Left cardiac atrium (tissue), 4 donors: Measurements from ENCODE around the gene DPYD. TPM values are rescaled to one million over a fixed set of nuclear protein-coding genes. Genes with fewer than 3 reads are reported as not detected.

ENCODE experiments used
- ATAC-seq, 2 donors: fragments of 200-7000 bp; cut with Tn5 transposase; one replicate each; pipeline ENCODE4 v1.9.1; 2020; ENCODE audit warnings: mild to moderate bottlenecking in 2 of 2, moderate library complexity in 2 of 2
- DNase-seq: peaks from one replicate; pipeline ENCODE4 v3.0.0-alpha.2; 2020
- intact Hi-C, 2 donors: fragments of 100-400 bp; cut with DNase I; formaldehyde crosslinking; loops; one replicate each; pipeline versions ENCODE4 v1.14.1 to v1.15.1; 2022 to 2023
- total RNA-seq, 2 donors: library from RNA; stranded (reverse); fragmentation: NEBNext Ultra II Directional; extraction: Animal tissue kit (Norgen Biotek cat#: 25700); gene quantifications; one replicate each; pipeline ENCODE4 v1.2.1, GENCODE V29; 2021
- donor health status: DM: no; HTN: yes; CAD: no.
- donor health status: DM: no; HTN: yes; CAD: no; lungs with severe emphysema.
- donor health status: DM: yes; HTN: yes; CAD: no.
- donor health status: Dilated cardiomyopathy.

The DPYD gene
- total RNA-seq, 2 donors from 2014 or later: 16.7 to 22.8 TPM

DNA sequence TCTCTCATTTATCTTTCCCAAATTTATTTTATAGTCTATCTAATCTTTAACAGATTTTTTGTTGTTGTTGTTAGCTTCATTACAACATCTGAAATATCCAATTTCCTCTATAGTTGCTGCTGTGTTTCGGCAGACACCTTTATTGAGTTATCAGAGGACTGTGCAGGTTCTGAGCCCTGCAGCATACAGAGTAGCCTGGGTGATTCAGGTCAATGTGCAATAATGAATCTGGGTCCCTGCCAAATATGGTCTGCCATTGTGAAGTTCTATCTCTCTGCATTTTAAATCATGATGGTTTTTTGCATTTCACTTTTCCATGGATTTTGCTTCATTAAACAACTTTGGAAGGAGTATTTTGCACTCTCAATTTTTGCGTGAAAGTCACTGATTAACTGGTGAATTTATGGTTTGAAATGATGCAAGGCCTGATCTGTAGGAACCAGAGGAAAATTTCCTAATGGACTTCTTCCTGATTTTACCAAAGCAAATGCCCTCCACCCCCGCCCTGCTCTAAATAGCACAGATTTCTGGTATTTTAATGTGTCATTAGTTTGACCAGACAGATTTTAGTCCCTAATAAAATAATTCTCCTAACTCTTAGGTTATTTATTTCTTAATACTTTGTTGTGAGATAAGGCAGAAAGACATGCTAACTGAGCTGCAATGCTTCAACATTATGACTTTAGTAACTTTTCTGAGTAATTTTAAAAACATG, 797.0 kb downstream of the DPYD start:
- ATAC-seq: no peak
- intact Hi-C loops: no loop called here
- DNase-seq: no peak

- DNase-seq: no peak
- intact Hi-C loops: no loop called here
- ATAC-seq: no peak
Observed at GRCh38 chr1:97120806-97121205, 800.0 kb downstream of the DPYD start.

DNA sequence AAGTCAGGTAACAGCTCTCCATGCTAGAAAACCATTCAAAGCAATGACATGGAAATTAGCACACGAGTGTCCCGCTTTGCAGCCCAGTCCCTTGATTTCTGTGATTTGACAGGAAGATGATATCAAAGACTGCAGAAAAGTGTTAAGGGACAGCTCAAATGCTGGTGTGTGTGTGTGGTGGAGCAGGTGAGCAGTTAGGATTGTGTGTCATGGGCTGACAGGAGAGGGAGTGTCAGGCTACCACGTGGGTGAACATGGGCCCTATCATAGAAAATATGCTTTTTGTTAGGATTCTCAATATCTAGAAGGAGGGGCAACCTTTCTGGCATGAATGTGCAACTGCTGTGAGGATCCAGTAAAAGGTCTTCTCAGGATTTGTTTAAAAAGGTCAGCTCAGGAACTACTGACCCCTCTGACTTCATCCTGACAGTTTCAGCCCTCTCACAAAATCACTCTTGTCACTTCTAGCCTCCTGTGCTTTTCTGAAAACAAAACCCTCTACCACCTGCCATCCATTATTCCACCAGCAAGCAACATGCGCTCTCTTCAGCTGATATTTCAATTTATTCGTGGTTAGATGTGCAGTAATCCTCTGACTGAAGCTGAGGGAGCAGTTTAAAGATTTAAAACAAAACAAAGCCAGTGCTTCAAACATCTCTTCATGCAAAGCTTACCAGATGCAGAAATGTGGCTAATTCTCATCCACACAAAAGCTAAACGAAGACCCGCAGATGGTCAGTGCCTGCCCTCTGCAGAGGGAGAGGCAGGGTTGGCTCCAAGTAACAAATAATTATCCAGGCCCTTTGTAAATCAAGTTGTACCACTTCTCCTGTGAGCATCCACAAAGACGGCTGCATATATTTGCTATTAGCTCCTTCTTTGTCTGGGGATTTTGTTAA, 801.3 kb downstream of the DPYD start:
- DNase-seq (no peak), ATAC-seq (no peak)
- intact Hi-C loops: no loop called here

- no peak for ATAC-seq
Observed at GRCh38 chr1:97114842-97115241, 806.0 kb downstream of the DPYD start.

GRCh38 chr1:97112442-97112841, 808.4 kb downstream of the DPYD start:
- intact Hi-C loops: no loop called here
- no peak for DNase-seq
- ATAC-seq: no peak

More at GRCh38 chr1:97114842-97115241, 806.0 kb downstream of the DPYD start:
- no peak for DNase-seq
- intact Hi-C loops: no loop called here

DNA sequence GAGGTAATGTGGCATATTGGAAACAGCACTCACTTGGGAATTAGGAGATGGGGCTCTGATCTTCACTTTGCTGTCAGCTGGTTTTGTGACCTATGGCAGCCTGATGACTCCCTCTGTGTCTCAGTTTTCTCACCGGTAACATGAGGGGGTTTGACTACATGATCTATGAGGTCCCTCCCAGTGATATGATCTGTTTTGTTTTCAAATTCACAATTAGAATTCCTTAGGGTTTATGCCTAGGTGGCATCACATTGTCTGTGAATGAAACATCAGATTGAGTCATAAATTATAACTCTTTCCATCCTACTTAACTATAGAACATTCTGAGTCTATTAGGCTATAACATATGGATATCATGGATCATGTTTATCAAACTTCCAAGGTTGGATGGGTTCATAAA, 812.7 kb downstream of the DPYD start:
- intact Hi-C loops: no loop called here
- DNase-seq (no peak), ATAC-seq (no peak)

DNA sequence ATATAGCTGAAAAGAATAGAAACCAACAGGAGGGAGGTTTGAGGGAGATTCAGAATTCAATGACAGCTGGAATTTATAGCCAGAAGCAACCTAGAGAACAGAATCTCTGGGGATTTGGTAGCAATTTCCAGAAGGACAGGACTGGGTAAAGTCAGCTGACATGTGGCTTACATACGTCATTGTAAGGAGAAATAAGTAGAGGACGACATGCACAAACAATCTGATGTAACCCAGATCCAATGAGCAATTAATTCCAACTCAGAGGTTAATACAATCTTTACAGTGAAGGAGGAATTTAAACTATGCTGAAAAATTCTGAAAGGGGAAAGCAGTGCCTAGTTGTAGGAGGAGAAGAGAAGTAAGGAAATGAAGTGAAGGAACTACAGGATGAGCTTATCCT, 815.3 kb downstream of the DPYD start:
- intact Hi-C loops: no loop called here
- ATAC-seq: no peak
- no peak for DNase-seq

DNA sequence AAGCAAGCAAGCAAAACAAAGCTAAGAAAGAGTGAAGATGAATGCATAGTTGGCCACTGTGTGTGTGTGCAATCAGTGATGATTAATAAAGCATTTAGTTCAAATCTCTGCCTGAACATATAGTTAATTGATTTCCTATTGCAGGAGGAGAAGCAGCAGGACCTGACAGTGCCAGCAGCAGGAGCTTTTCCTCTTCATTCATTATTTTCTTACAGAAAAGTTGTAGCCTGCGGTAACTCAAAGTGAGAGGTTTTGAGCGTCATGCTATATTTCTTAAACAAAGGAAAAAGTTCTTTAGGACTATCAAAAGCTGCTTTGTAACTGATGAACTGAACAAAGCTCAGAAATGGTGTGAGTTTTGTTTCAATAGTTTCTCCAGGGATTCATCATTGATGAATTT, 819.3 kb downstream of the DPYD start:
- intact Hi-C loops: no loop called here
- ATAC-seq (no peak), DNase-seq (no peak)

GRCh38 chr1:97097404-97097925, 823.4 kb downstream of the DPYD start:
- DNase-seq: no peak
- intact Hi-C loops: no loop called here
- no peak for ATAC-seq

GRCh38 chr1:97095764-97096163, 825.1 kb downstream of the DPYD start:
- intact Hi-C loops: no loop called here
- ATAC-seq (no peak), DNase-seq (no peak)

DNA sequence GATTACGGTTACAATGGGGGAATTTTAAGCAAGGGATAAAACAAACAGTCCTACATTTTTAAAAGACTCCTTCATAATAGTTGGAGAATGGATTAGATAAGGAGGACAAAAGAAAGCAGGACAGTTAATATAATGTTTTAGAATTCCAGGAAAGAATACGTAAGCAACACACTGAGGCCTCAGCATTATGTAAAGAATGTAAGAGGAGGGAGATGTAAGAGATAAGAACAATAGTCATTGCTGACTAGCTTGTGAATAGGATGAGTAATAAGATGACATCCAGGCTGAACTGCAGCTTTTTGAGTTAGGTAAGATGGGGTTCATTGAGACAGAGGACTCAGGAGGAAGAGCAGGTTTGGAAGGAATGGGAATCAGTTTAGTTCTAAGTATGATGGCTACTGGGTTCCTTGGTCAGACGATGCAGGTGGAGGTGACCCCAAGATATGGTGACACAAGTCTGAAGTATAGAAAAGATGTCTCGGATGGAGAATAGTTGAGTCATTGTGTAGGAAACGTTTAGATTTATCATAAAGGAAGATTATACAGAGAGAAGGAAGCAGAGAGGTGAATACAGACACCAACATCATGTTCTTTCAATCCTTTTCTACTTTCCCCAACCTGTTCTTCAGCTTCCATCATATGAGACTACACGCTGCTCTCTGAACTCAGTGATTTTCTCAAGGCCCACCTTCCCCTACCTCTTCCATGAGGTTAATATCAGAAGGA, 826.4 kb downstream of the DPYD start:
- intact Hi-C loops: no loop called here
- no peak for ATAC-seq
- no peak for DNase-seq

- ATAC-seq (no peak), DNase-seq (no peak)
- intact Hi-C loops: no loop called here
Observed at GRCh38 chr1:97093741-97094140, 827.1 kb downstream of the DPYD start.

- intact Hi-C loops: no loop called here
- no peak for DNase-seq
- ATAC-seq: no peak
Observed at GRCh38 chr1:97092824-97093223, 828.0 kb downstream of the DPYD start.

- no peak for DNase-seq
- no peak for ATAC-seq
- intact Hi-C loops: no loop called here
Observed at GRCh38 chr1:97091679-97092078, 829.2 kb downstream of the DPYD start.

GRCh38 chr1:97091263-97091662, 829.6 kb downstream of the DPYD start:
- no peak for ATAC-seq
- intact Hi-C loops: no loop called here
- DNase-seq: no peak

DNA sequence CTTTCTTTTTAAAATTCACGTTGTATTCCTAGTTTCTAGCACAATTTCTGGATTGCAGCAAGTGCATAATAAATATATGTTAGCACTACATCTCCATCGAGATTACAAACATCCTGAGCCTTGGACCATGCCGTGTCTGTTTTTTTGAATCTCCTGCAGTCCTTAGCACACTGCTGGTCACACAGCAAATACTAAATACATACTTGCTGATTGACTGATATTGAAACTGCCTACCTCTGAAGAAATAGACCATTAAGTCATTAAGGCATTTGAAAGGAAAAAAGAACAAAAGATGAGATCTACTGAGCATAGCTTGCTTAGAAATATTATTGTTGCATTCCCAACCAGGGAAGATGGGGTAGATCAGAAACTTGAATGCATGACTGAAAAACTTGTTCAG, 830.1 kb downstream of the DPYD start:
- intact Hi-C loops: no loop called here
- DNase-seq (no peak), ATAC-seq (no peak)

- ATAC-seq (no peak), DNase-seq (no peak)
- intact Hi-C loops: no loop called here
Observed at GRCh38 chr1:97089173-97089572, 831.7 kb downstream of the DPYD start.

GRCh38 chr1:97088391-97088790, 832.4 kb downstream of the DPYD start:
- intact Hi-C loops: no loop called here
- ATAC-seq (no peak), DNase-seq (no peak)

GRCh38 chr1:97084546-97084945, 836.3 kb downstream of the DPYD start:
- intact Hi-C loops: no loop called here
- no peak for DNase-seq
- no peak for ATAC-seq
